Urinary bladder (tissue), 4 donors: ENCODE data around the gene GATAD1. TPM values are rescaled to one million over a fixed set of nuclear protein-coding genes. Genes with fewer than 3 reads are reported as not detected.
"Not testable (repeated sequence)": the region's sequence is repeated elsewhere in the genome, so short reads cannot be mapped to it uniquely, and the experiment has no call there.

Source experiments
- DNase-seq: peaks from one replicate; pipeline ENCODE4 v3.0.0-alpha.2; 2015; ENCODE audit errors: extremely low spot score
- H3K27ac ChIP-seq: one replicate; pipeline ENCODE4 v1.5.1; 2013; ENCODE audit warnings: low read depth, mild to moderate bottlenecking, moderate library complexity
- H3K36me3 ChIP-seq: one replicate; pipeline ENCODE4 v1.6.1; 2013; ENCODE audit warnings: mild to moderate bottlenecking, moderate library complexity; ENCODE audit not compliant: insufficient read depth
- H3K4me1 ChIP-seq: one replicate; pipeline ENCODE4 v1.6.1; 2013; ENCODE audit warnings: mild to moderate bottlenecking, moderate library complexity; ENCODE audit not compliant: insufficient read depth
- H3K4me3 ChIP-seq: one replicate; pipeline ENCODE4 v1.5.1; 2013; ENCODE audit warnings: low read depth, low read length
- WGBS: extraction: QIAGEN DNeasy Blood & Tissue Kit; methylation state at CpG from one replicate; pipeline ENCODE4 v1.1.7; 2013; 5-methylcytosine and 5-hydroxymethylcytosine counted together
- polyA plus RNA-seq: library from polyadenylated mRNA; stranded (reverse); fragments of 200-250 nt; gene quantifications from one replicate; pipeline ENCODE4 v1.2.3, GENCODE V29; 2013
- total RNA-seq: library from RNA; depleted of rRNA; stranded (reverse); fragments of >200 nt; gene quantifications from one replicate; pipeline ENCODE4 v1.2.3, GENCODE V29; 2014
- donor health status: healthy with polysubstance abuse.
- donor health status: healthy.

GATAD1 gene
- total RNA-seq: 64.0 TPM
- 27.4 TPM for polyA plus RNA-seq

DNA sequence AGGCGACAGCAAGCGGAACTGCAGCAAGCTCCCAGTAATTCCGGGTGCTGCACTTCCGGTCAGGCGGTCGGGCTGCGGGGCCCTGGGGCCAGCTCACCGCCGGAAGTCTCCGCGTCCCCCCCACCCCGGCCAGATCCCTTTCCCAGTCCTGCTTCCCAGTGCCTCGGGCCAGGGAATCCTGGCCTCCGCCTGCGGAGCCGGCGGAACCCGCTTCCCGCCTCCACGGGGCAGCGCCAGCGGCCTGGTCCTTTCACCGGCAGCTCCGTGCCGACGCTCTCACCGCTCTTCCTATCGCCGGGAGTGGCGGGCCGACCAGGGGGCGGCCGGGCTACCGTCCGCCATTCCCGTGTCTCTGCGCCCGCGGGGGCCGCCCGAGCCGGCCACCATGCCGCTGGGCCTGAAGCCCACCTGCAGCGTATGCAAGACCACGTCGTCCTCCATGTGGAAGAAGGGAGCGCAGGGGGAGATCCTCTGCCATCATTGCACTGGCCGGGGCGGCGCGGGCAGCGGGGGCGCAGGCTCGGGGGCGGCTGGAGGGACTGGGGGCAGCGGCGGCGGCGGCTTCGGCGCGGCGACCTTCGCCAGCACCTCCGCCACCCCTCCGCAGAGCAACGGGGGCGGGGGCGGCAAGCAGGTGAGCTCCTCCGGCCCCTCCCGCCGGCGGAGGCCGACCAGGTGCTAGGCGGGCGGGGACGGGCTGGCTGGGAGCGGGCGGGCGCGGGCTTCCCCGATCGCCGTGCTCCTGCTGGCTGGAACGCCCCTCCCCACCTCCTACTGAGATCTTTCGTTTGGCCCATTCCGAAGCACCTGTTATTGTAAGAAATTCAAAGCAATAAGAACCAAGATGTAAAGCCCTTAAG lies at the start of gene GATAD1:
GATAD1 (plus strand) TSS at position 138 of the 860 bp plus-strand sequence; CDS start at position 386, 248 bp downstream.
- peak within 1 kb of the TSS; percentile 98 for H3K4me3 ChIP-seq
- peak within 1 kb of the TSS; percentile 98 for H3K27ac ChIP-seq
- no peaks in the 10 kb centered on the region for H3K36me3 ChIP-seq
- no peaks in the 10 kb centered on the region for H3K4me1 ChIP-seq
- under 1% methylated on average over 87 of the region's 87 CpGs for WGBS
- peak; percentile 88 for DNase-seq

DNA sequence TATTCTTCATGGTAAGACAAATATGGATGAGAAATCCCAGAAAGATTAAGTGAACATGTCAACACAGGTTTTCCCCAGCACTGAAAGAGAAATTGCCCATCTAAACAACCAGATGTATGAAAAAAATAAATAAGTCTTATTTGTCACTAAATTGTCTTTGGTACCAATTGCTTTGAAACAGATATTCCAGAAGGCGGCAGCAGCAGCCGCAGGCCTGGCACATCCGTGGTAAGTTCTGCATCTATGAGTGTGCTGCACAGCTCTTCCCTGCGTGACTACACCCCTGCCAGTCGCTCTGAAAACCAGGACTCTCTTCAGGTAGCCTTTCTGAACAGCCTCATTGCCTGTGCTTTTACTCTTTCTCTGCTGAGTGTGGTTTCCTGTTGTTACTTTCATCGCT lies 49.7 kb upstream of the GATAD1 start:
- Histone ChIP-seq H3K36me3 (peaks cover 4% of the 10 kb centered on the region), H3K4me3 (no peak overlapping the region), H3K4me1 (no peaks in the 10 kb centered on the region), H3K27ac (no peak overlapping the region)
- DNase-seq: no peak
- WGBS: 94% methylated on average over 6 of the region's 6 CpGs

- no peak overlapping the region for H3K4me3 ChIP-seq
- WGBS: 96% methylated on average over 2 of the region's 2 CpGs
- no peak overlapping the region for H3K27ac ChIP-seq
- no peak for DNase-seq
- peaks cover 4% of the 10 kb centered on the region for H3K36me3 ChIP-seq
- no peaks in the 10 kb centered on the region for H3K4me1 ChIP-seq
These were observed 47.3 kb upstream of the GATAD1 start for GRCh38 chr7:92400013-92400412.

DNA sequence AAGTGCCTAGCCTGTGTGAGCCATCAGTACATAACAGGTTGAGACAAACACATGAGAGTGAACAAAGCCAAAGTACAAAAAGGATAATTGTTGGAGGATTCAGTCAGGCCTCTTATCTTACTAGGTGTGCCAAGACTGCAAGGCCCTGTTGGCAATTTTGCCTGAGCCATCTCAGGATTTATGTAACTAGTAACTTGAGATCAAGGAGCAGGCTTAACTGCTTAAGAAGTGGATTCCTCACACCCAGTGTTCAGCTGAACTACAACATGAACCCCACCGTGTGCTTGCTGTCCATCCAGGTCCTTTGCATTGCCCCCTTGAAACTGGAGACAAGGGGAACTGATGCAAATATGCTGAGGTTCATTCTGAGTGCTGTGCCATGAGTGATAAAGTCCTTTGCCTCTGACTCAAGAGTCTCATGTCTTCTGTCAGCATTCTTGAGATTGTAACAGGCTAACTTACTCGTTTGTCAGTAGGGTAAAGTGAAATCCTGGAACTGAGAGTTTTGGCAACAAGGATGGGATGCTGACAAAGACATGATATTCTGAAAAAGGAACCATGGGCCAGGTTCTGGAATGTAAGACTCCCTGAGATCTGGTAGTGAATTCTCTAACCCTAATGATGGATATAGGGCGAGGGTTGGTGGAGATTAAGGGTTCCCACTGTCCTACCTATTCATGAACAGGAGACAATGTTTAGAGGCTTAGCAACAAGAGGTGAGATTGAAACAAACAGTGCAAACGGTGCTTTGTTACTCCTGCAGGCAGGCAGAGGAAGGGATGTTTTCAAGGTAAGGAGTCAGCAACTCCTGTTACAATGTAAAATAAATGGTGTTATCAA lies 44.1 kb upstream of the GATAD1 start:
- Histone ChIP-seq H3K27ac (no peak overlapping the region), H3K4me3 (no peak overlapping the region), H3K4me1 (no peaks in the 10 kb centered on the region), H3K36me3 (peaks cover 4% of the 10 kb centered on the region)
- no peak for DNase-seq
- 50% methylated on average over 4 of the region's 4 CpGs for WGBS

DNA sequence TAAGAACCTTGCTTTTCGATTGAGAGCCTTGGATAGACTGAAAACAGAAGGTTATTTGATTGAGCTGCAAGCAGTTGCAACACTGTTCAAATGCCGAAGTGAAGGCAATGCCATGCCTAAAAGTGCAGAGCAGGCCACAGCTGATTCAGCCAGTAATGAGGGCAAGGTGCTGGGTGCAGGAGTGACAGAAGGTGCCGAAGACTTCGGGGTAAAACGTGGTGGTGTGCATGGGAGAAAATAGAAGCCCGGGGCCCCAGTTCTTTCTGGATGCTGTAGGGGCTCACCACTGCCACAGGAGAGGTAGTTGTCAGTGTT lies 43.6 kb upstream of the GATAD1 start:
- no peak for DNase-seq
- no peaks in the 10 kb centered on the region for H3K4me1 ChIP-seq
- no peak overlapping the region for H3K27ac ChIP-seq
- H3K4me3 ChIP-seq: no peak overlapping the region
- WGBS: 95% methylated on average over 6 of the region's 6 CpGs
- no peaks in the 10 kb centered on the region for H3K36me3 ChIP-seq

DNA sequence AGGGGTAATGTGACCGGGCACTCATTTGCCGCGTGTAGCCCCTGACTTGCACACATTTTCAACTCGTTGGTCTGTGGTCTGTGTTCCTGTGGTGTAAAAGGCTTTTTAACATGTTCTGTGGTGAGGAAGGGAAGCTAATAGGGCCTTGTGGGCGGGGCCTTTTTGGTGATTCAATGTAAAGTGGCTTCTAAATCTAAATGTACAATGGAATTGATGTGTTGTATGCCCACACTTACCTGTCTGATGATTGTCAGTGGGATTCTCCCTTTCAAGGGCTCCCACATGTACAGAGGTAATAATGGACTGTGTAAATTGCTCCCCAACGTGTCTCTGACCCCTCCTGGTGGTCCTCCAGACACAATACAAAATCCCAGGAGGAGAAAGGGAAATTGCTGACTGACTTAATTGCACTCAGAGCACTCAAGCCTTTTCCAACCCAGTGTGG lies 43.1 kb upstream of the GATAD1 start:
- Histone ChIP-seq H3K4me1 (no peaks in the 10 kb centered on the region), H3K4me3 (no peak overlapping the region), H3K27ac (no peak overlapping the region), H3K36me3 (no peaks in the 10 kb centered on the region)
- no peak for DNase-seq
- 75% methylated on average over 6 of the region's 6 CpGs for WGBS

GRCh38 chr7:92409357-92409756 lies 37.9 kb upstream of the GATAD1 start:
- H3K36me3 ChIP-seq: no peaks in the 10 kb centered on the region
- WGBS: 97% methylated on average over 1 of the region's 1 CpG
- no peak overlapping the region for H3K27ac ChIP-seq
- no peak overlapping the region for H3K4me3 ChIP-seq
- H3K4me1 ChIP-seq: no peaks in the 10 kb centered on the region
- DNase-seq: no peak

GRCh38 chr7:92410162-92410561 lies 37.1 kb upstream of the GATAD1 start:
- H3K36me3 ChIP-seq, DNase-seq, H3K4me3 ChIP-seq, H3K4me1 ChIP-seq, H3K27ac ChIP-seq: not testable (repeated sequence)
- 86% methylated on average over 6 of the region's 6 CpGs for WGBS

DNA sequence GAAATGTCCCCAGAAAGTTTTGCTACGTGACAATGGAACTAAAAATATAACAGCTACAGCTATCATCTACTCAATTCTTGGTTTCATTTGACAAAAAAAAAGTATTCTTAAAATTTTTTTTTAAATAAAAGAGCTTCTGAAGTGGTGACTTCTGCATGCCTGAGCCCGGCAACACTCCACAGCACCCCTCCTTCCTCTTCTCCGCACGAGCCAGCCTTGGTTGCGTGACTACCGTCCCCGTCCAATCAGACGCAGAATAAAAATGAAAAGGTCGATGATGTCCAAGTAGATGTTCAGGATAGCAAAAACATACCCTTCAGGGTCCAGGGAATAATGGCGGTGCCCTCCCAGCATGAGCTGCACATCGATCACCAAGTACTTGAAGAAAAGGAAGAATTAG lies 34.5 kb upstream of the GATAD1 start:
- no peak overlapping the region for H3K27ac ChIP-seq
- WGBS: 79% methylated on average over 11 of the region's 11 CpGs
- DNase-seq: no peak
- no peaks in the 10 kb centered on the region for H3K4me1 ChIP-seq
- H3K4me3 ChIP-seq: no peak overlapping the region
- H3K36me3 ChIP-seq: no peaks in the 10 kb centered on the region

GRCh38 chr7:92413550-92413949 lies 33.7 kb upstream of the GATAD1 start:
- no peak for DNase-seq
- WGBS: 56% methylated on average over 5 of the region's 5 CpGs
- H3K4me1 ChIP-seq: no peaks in the 10 kb centered on the region
- H3K36me3 ChIP-seq: no peaks in the 10 kb centered on the region
- H3K27ac ChIP-seq: no peak overlapping the region
- H3K4me3 ChIP-seq: no peak overlapping the region

- WGBS: 78% methylated on average over 5 of the region's 5 CpGs
- no peak for DNase-seq
- Histone ChIP-seq H3K4me1 (no peaks in the 10 kb centered on the region), H3K27ac (no peak overlapping the region), H3K4me3 (no peak overlapping the region), H3K36me3 (no peaks in the 10 kb centered on the region)
These were observed 32.1 kb upstream of the GATAD1 start for GRCh38 chr7:92415225-92415624.

DNA sequence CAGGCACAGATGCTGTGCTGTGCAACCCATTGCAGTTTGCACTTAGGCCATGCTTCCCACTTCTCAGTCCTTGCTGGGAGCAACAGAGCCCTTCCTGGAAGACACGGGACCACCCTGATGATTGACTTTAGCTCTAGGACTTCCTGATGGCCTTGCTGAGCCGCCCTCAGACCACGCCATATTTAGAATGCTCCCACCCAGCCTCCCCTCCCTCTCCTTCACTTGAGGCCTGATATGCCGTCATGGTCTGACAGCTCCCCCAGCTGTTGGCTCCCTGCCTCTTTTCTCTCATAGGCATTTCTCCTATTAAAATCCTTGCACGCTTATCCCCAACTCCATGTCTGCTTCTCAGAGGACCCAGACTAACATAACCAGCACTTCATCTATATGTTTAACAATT lies 29.4 kb upstream of the GATAD1 start:
- no peaks in the 10 kb centered on the region for H3K36me3 ChIP-seq
- H3K27ac ChIP-seq: no peak overlapping the region
- DNase-seq: no peak
- H3K4me3 ChIP-seq: no peak overlapping the region
- no peaks in the 10 kb centered on the region for H3K4me1 ChIP-seq
- 64% methylated on average over 5 of the region's 5 CpGs for WGBS

DNA sequence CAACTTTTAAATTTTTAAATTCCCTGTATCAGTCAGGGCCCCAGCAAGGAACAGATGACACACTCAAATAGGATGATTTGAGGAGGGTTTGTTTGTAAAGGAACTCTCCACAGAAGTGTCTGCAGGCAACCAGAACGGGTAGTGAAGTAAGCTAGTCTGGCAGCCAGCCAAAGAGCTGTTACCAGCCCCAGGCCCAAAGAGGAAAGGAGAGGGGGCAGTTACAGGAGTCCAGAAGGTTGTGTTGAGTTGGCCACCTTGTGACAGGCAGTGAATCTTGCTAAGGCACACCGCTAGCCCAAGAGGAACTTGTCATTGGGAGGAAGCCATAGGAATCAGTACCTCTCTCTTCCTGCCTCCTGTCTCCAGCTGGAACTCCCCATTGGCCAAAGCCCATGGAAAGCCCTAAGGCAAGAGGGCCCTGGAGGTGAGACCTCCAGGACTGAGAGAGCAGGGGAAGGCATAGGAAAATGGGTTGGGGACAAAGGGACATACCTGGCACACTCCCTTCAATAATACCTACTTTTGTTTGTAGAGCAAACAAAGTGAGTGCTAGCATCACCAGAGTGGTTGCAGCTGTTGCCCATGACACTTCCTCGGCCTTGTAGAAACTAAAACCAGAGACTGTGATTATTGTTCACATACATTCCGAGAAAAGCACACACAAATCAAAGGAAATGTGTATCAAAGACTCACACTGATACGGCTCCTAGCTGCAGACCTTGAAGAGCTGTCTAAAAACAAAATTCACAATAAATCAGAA lies 25.4 kb upstream of the GATAD1 start:
- WGBS: 56% methylated on average over 5 of the region's 5 CpGs
- no peak overlapping the region for H3K4me3 ChIP-seq

More for the DNA sequence above, 25.4 kb upstream of the GATAD1 start:
- Histone ChIP-seq H3K4me1 (no peaks in the 10 kb centered on the region), H3K36me3 (no peaks in the 10 kb centered on the region), H3K27ac (no peak overlapping the region)
- DNase-seq: no peak
